CMK (cell line): Measurements from ENCODE around the gene CTAG1A.
"Not testable (repeated sequence)": the region's sequence is repeated elsewhere in the genome, so short reads cannot be mapped to it uniquely, and the experiment has no call there.

Experiments
- DNase-seq: peaks from one replicate; pipeline ENCODE4 v3.0.0-alpha.2; 2010; ENCODE audit warnings: low read depth

CTAG1A gene

DNA sequence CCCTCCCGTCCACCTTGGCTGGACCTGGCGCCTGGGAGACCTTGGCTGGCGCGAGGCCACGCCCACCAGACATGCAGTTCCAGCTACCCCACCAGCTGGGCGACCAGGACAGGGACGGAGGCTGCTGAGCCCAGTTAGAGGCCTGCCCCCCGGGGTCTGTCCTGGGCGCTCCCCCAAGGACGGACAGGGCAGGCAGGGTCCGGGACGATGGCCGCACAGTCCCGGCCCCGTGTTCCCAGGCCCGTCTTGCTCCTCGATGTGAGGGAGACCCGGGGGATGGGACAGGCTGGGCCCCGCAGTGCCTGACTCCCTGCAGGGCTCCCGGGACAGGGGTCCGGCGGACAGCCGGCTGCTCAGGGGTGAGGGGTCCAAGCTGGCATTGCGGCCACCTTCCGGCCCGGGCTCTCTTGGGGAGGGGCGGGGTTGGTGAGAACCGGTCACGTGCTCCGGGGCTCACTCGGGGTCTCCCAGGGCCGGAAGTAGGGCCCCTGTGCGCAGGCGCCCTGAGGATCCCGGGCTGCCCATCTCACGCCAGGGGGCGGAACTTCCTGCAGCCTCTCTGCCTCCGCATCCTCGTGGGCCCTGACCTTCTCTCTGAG is at the start of gene CTAG1A:
CTAG1A (plus strand) TSS at position 549 of the 599 bp plus-strand sequence. CDS start 74 bp downstream, outside the sequence.
- not testable (repeated sequence) for DNase-seq

DNA sequence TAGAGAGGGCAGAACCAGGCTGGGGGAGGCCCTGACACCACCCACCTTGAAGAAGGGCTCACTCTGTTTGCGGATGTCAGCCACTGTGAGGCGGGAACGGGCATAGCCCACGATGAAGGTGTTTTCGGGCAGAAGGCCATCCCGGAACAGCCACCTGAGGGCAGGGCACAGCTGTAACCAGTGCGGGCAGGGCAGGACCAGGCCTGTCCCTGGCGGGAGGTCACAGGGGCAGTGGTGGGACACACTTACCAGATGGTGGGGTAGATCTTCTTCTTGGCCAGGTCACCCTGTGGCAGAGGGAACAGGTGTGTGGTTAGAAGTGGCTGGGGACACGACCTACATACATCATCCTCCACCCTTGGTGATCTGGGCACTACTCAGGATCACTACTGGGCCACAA is 49.0 kb upstream of the CTAG1A start:
- no peak for DNase-seq

DNA sequence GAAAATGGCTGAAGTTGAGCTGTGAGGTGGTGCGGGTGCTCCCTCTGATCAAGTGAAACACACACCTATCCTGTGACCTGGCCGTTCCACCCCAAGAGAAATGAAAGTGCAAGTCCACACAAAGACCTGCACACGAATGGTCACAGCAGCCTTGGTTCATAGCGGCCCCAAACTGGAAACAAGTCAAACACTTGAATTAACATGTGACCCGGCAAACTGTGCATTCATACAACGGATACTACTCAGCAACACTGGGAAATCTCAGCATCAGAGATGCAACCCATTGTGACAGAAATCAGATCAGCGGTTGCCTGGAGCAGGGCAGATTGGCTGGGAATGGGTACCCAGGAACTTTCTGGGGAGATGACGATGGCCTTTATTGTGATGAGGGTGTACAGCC is 45.9 kb upstream of the CTAG1A start:
- DNase-seq: no peak

DNA sequence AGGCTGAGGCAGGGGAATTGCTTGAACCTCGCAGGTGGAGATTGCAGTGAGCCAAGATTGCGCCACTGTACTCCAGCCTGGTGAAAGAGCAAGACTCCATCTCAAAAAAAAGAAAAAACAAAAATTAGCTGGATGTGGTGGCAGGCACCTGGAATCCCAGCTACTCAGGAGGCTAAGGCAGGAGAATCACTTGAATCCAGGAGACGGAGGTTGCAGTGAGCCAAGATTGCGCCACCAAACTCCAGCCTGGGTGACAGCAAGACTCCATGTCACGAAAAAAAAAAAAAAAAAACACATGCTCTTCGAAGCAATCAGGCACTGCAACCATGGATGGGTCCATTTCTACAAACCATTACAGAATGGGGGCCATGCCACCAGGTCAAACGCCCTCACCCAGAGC is 44.6 kb upstream of the CTAG1A start:
- DNase-seq: not testable (repeated sequence)

DNA sequence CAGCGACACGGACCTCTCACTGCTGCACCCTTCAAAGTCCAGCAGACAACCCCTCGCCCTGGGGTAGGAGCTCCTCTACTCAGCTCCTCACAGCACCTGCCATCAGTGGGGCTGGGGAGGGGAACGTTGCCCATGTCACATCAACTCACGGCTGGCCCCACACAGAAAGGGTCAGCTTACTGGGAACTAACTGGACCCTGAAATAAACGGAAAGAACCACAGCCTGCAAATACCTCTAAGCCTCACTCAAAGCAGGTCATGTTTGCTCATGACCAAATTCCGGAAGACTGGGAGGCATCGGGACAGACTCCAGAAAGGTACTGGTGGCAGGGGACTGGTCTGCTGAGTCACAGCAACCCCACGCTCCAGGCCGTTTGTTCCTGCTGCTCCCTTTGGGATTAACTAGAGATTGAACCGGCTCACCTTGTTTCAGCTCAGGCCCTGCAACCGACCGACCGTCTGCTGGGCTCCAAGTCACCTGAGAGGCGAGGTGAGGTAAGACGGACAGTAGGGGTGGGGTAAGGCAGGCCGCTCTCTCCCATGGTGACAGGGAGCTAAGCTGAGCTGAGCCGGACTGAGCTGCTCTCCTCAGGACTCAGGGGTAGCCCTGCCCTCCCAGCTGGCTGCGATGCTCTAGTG is 43.9 kb upstream of the CTAG1A start:
- no peak for DNase-seq

DNA sequence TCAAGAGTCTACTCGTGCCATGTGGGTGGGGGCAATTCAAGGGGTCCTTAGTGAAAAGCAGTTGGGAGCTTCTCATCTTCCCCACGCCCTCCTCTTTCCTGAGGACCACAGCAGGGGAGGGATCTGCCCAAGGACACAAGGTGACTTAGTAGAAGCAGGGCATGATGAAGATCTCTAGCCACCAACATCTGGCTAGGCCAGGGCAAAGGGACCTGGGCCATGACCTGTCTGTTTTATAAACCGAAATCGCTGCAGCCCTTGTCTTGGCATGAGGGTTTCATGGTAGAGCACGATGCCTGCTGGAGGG is 43.4 kb upstream of the CTAG1A start:
- DNase-seq: no peak

DNA sequence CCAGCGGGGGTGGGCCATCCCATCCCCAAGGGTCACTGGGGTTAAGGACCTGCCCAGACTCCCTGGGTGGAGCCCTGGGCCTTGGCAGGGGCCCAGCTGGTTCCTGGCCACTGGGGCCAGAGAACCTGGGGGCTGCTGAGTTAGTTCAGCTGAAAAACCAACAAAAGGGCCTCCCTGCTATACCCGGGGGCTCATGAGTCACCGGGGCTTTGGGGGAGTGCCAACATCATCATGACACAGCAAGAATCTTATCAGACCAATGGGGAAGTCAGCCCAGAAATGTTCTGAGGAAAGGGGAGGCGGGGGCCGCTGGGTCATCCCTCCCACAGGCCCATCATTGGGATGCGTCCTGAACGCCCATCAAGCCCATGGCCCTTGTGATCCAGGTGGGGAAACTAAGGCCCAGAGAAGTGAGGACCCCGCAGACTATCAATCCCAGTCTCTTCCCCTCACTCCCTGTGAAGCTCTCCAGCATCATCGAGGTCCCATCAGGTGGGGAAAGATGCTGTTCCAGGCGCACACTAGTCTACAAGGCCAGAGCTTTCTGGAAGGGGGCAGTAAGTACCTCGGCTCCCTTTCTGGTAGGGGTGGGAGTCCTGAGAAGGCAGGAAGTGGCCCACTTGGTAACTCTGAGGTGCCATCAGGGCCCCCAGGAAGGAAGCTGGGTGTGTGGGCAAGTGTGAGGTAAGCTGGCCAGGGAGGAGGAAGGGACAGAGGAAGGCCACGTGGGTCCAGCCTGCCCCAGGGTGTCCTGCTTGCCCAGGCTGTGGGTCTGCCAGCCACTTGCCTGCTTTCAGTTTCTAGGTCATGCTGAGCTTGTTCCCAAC is 42.8 kb upstream of the CTAG1A start:
- DNase-seq: no peak

DNA sequence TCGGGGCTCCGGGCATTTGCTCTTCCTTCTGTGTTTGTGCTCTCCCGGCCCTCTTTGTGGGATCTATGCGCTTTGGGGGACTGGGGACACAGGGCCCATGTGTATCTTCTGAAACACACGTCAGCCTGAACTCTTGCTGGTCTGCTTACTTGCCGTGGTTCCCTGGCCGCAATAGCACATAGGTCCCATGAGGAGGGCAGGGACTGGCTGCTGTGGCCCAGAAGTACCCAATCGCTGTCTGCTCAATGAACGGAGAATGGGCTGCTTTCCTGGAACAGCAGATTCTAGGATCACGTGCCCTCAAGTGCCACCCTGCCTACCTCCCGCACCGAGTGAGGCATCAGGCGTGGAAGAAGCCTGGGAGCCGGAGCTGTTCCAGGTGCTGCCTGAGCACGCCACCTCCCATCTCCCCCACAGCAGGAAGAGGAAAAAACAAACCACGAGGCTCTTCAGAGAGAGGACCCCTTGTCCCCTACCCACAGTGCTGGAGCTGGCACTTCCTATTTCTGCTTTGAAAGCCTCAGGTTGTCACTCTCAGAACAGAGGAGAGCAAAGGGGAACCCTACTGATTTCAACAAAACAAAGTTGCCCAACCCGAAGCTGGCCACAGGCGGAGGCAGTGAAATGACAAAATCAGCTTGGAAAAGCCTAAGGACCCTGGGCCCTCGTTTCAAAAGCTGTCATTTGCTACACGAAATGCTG is 42.1 kb upstream of the CTAG1A start:
- DNase-seq: no peak

DNA sequence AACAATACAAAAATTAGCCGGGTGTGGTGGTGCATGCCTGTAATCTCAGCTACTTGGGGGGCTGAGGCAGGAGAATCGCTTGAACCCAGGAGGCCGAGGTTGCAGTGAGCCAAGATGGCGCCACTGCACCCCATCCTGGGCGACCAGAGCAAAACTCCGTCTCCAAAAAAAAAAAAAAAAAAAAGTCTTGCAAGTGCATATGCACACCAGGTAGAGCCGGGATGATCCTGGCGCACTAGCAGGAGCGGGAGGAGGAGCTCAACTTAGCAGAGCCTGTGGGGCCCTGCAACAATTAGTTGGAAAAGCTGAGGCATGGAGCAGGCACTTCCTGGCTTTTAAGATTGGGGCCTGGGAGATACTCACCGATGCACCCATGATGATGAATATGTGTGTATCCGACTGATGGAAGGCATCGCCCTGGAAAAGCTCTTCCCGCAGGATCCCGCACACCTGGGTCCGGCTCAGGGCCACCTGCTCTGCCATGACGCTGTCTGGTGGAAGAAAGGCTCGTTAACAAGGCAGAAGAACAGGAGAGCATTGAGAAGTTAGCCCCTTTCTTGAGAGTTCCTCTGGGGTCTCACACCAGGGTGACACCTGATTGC is 39.2 kb upstream of the CTAG1A start:
- DNase-seq: no peak

DNA sequence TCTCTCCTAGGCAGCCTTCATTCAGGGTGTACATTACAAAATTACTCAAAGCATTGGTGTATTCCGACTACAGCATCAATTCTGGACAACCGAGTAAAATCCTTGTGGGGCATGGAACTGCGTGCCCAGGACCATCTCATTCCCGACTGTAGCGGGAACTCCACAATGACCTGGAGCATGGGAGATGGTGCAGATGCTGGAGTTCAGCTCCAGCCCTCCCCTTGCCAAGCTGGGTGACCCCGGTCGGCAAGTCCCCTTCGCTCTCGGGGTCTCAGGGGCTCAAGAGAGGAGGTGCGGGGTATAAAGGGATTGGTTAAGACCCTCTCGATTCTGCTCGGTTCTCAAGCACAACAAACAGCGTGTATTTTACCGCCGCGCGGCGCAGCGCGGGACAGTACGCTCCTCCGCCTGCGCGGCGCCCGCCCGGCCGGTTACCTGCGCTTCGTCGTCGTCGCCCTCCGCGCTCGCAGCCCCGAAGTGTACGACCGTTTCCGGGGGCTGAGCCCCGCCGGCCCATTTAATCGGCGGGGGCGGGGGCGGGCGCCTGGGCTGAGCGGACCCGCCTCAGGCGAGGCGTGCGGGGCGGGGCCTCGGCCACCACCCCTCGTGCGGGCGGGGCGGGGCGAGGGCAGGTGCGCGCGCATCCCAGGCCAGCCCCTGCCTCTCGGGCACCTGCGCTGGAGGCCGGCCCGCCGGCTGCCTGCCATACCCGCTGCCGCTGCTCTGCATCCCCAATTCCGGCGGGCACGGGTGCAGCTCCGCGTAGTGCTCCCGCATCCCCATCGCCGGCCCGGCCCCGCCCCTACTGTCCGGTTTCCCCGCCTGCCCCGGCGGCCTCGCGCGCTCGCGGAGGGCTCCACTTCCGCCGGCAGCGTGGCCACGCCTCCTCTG is 38.3 kb upstream of the CTAG1A start, which contains the start of gene G6PD:
G6PD (minus strand) TSS at position 493 of the 891 bp plus-strand sequence. CDS start 691 bp downstream, outside the sequence.
- DNase-seq: no peak

DNA sequence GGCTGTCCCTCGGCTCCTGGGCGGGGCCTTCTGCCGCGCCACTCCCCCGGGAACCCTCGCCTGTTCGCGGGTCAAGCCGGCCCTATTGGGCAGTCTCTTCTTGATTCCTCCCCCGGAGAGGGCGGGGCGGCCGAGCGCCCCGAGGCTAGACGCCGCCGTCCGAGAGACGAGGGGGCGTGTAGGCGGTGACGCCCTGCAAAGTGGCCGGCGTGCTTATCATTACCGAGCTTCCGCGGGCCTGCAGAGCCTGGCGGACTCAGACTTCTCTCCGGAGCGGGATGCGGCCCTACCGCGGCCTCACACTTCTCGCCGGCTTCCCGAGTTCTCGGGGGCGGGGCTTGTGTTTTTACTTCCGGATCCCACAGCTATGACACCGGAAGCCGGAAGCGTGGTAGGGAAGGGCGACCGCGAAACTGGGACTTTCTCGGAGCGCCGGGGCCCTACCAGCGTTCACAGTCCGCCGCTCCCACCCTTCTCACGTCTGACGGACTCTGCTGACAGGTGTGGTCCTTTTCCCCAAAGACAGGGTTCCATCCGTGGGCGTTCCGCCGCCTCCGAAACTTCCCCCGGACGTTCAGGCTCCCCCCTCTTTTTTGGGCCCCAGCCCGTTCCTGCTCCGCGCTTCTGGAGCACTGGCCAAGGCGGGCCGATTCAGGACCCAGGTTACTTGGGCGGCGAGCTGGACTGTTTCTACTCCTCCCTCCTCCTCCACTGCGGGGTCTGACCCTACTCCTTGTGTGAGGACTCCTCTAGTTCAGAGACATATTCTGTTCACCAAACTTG is 37.5 kb upstream of the CTAG1A start, which contains the start of gene IKBKG:
IKBKG (plus strand) TSS at position 376 of the 783 bp plus-strand sequence. CDS start 4,383 bp downstream, outside the sequence.
- DNase-seq: no peak

DNA sequence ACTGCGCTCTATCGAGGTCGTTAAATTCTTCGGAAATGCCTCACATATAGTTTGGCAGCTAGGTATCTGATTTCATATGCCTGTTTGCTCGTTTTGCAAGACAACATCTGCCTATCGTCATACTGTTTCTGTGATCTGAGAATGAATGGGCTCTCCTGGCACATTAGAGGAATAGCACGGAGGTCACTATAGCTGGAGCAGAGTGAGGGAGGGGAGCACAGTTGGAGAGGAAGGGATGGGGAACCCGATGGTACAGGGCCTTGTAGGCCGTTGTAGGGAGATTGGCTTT is 37.0 kb upstream of the CTAG1A start:
- no peak for DNase-seq

DNA sequence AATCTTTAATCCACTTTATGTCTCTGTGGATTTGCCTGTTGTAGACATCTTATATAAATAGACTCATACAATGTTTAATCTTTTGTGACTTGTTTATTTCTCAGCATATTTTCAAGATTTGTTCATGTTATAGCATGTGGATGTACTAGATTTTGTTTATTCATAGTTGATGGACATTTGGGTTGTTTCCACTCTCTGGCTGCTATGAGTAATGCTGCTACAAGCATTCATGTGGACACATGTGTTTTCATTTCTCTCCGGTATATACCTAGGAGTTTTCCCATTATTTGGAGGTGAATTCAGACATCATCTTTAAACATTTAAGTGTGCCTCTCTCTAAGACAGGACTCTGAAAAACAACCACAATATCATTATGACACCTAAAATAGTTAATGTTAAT is 35.2 kb upstream of the CTAG1A start:
- DNase-seq: no peak

DNA sequence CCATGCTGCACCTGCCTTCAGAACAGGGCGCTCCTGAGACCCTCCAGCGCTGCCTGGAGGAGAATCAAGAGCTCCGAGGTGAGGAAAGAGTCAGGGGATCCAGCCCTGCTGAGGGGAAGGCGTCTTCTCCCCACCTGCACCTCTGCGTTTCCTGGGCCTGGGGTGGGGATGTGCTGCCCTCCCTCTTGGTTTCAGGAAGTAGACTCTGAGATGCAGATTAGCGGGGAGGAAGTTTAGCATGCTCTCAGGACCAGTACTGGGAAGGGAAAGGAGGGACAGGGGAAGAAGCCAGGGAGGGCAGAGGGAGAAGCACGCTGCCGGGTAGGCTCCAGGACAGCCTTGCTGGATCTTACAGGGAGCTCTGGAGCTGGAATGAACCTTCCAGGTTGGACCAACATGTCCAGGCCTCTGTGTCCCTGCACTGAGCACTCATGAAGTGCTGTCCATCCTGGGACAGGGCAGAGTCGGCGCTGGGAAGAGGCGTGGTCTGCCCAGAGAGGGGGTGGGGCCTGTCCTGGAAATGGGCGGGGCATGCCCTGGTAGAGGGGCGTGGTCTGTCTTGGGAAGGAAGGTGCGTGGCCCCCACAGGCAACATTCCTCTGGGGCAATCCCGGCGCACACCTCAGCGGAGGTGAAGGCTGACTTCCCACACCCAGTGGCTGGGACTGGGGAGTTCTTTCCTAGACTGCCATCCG is 32.7 kb upstream of the CTAG1A start:
- DNase-seq: not testable (repeated sequence)

DNA sequence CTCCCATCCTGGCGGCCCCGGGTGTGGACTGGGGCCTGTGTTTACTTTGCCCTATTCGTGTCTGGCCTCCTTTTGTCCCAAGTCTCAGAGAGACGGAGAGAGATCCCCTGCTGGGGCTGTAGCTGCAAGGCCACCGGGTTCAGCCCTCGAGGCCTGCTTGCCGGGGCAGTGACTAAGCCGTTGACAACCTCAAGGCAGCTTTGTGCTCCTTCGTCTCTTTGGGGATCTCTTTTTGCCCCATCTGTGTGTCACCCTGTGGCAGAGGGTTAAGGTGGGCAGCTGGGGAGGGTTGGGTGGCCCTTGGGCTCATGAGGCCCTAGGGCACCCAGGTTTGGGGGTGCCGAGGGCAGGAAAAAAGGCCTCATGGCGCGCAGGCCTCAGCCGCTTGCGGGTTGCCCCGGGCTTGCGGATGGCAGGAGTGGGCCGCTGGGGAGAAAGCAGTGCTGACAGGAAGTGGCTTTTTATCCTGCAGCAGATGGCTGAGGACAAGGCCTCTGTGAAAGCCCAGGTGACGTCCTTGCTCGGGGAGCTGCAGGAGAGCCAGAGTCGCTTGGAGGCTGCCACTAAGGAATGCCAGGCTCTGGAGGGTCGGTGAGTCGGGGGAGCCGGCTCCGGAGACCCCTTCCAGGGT is 26.8 kb upstream of the CTAG1A start:
- DNase-seq: not testable (repeated sequence)

DNA sequence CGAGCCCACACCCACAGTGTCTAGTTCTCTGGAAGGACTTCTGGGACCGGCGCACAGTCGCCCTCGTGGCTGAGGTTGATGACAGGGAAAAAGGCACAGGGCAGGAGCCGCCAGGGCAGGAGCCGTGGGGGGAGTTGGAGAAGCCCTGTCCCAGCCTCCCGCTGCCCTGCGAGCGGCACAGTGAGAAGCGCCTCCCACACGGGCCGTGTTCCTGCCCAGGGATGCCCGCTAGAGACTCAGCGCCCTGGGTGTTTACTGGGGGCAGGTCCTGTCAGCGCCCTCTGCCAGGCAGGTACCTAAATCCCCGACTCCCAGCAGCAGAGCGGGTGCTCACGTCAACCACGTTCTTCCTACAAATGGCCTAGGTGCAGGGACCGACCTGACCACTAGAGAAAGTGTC is 26.0 kb upstream of the CTAG1A start:
- not testable (repeated sequence) for DNase-seq

DNA sequence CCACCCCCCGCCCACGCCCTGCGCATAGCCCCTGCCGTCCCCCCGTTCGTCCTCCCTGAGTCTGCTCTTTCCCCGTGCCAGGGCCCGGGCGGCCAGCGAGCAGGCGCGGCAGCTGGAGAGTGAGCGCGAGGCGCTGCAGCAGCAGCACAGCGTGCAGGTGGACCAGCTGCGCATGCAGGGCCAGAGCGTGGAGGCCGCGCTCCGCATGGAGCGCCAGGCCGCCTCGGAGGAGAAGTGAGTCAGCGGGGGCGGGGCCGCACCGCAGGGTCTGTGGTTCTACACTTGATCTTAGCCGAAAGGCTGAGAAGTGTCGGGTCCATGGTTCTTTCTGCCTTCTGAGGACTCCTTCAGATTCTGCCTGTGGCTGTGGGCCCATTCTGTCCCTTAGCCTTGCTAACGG is 24.6 kb upstream of the CTAG1A start:
- not testable (repeated sequence) for DNase-seq

DNA sequence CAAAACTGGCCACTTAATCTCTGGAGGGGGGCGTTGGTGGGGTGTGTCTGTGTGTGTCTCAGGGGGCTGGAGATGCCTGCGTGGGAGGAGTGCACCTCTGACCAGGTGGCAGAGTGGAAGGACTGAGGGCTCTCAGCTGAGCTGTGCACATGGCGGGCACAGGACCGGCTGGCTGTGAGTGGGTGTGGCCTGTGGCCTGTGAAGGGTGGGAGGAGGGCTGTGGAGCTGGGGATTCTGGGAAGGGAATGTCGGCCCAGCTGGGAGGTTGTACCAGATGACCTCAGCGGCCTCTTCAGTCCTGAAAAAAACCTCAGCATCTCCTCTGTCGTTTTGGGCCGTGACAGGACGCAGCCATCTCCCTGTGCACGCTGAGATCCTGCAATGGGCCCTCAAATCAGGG is 22.6 kb upstream of the CTAG1A start:
- not testable (repeated sequence) for DNase-seq

DNA sequence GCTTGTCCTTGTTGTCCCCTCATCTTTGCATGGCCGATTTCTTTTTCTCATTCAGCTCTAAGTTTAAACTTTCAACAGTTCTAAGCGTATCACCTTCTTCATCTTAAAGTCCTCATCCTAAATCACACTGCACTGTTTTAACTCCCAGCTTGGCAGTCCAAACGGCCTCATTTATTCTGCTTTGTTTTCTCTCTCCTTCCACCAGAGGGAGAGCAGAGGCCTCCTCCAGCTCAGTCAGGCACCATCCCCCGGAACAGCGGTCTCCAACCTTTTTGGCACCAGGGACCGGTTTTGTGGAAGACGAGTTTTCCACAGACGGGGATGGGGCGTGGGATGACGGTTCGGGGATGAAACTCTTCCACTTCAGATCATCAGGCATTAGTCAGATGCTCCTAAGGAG is 14.6 kb upstream of the CTAG1A start:
- not testable (repeated sequence) for DNase-seq
